Activated CD4-positive, alpha-beta T cell treated with anti-CD3 and anti-CD28 coated beads, Interleukin-2, amount 10 ng/mL, durations not matched to agents 7 days and 5 days (primary cell): ENCODE measurements around the gene MDFI. TPM values are rescaled to one million over a fixed set of nuclear protein-coding genes. Genes with fewer than 3 reads are reported as not detected.

Experiments used
- CTCF ChIA-PET: fragments of 350-600 bp; sonication (Branson Sonifier 250); formaldehyde crosslinking; loops from one replicate; lab custom pipeline; 2021; ENCODE audit warnings: antibody characterized with exemption; lab: Charles Lee
- POLR2A ChIA-PET: fragments of 350-600 bp; sonication (Branson Sonifier 250); formaldehyde crosslinking; loops from one replicate; lab custom pipeline; 2021; ENCODE audit warnings: antibody characterized with exemption; lab: Charles Lee
- DNase-seq: peaks from one replicate; pipeline ENCODE4 v3.0.0-alpha.2; 2020
- H3K27ac Mint-ChIP-seq: one replicate; pipeline ENCODE4 v1.8.0; 2021; ENCODE audit warnings: mild to moderate bottlenecking, moderate library complexity, mixed read lengths
- H3K27me3 Mint-ChIP-seq: one replicate; pipeline ENCODE4 v1.8.0; 2021; ENCODE audit warnings: mixed read lengths
- H3K36me3 Mint-ChIP-seq: one replicate; pipeline ENCODE4 v1.8.0; 2021; ENCODE audit warnings: low read depth, mixed read lengths
- H3K4me1 Mint-ChIP-seq: one replicate; pipeline ENCODE4 v1.8.0; 2021; ENCODE audit warnings: mixed read lengths
- H3K4me3 Mint-ChIP-seq: one replicate; pipeline ENCODE4 v1.8.0; 2021; ENCODE audit warnings: mild to moderate bottlenecking, moderate library complexity, mixed read lengths
- H3K9me3 Mint-ChIP-seq: one replicate; pipeline ENCODE4 v1.8.0; 2021; ENCODE audit warnings: mixed read lengths
- total RNA-seq, 2 experiments: library from RNA; stranded (reverse); gene quantifications; one replicate each; pipeline ENCODE4 v1.2.3, GENCODE V29; 2021

Gene MDFI
- total RNA-seq, 2 experiments from 2014 or later, result not detected

DNA sequence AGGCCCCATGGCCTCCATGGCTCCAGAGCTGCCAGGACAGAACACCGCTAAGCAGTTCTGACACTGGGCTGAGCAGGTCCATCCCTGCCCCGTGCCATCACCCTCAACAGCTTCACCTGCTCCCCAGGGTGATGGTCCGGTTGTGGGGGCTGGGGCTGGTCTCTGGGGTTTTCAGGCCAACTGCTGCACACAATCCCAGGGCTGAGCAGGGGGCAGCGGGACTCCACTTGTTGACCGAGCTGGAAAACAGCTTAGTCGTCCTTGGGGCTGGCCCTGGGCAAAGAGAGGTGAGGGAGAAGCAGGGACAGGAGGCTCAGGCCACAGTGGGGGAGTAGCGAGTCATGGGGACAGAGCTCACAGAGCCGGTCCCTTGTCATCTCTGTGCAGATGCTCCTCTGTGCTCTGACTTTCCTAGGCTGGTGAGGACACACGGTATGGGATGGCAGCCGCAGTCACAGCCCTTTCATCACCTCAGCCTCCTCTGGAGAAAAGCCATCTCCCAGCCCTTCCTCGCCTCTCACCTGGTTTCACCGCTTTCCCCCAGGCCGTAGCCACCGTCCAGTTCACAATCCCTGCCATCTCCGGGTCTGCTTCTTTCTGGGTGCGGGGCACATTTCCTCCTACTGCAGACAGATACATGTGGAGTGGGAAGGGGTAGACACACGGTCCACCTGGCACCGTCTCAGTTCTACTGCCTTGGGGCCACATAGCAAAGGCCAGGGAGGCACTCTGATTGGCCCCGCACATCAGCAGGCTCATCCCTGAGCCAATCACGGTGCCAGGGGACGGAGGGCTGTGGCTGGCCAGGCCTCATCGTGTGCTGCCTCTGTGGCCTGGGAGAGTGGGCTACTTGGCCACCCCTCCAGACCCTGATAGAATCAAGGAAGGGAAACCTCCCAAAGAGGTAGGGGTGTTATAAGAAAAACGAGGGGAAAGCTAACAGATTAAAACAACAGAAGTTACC is 19.1 kb downstream of the MDFI start:
- H3K27me3 Mint-ChIP-seq, result peaks cover 21% of the 10 kb centered on the region
- no peak for DNase-seq
- CTCF ChIA-PET, result no interaction called here

DNA sequence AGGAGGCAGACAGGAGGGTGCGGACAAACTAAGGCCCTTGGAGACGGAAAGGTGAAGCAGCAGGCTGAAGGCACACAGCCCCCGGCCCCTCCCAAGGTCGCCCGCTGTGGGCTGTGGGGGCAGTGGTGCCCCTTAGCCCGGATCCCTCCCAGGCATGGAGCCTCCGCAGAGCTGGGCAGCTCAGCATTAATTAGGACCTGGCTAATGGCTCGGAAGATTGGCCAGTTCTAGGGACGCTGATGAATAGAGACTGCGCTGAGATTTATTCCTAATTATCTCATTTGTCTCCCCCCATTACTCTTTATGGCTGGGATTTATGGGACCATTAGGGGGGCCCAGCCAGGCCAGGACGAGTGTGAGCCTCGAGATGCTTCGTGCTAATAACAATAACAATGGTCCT is 20.4 kb downstream of the MDFI start:
- Mint-ChIP-seq H3K4me1 (no peaks in the 10 kb centered on the region), H3K27me3 (peaks cover 28% of the 10 kb centered on the region), H3K4me3 (no peak overlapping the region), H3K27ac (no peak overlapping the region), H3K9me3 (no peaks in the 10 kb centered on the region), H3K36me3 (no peaks in the 10 kb centered on the region)
- CTCF ChIA-PET, result interaction anchor here (1.5 kb wide), 1 partner anchor 56 kb away, joined by 4 read pairs; no protein-coding TSS in a partner anchor
- DNase-seq, result no peak
- POLR2A ChIA-PET, result no interaction called here

More for the DNA sequence above, 19.1 kb downstream of the MDFI start:
- no peaks in the 10 kb centered on the region for H3K4me1 Mint-ChIP-seq
- H3K9me3 Mint-ChIP-seq, result no peaks in the 10 kb centered on the region
- H3K36me3 Mint-ChIP-seq, result no peaks in the 10 kb centered on the region
- H3K27ac Mint-ChIP-seq, result no peak overlapping the region
- H3K4me3 Mint-ChIP-seq, result no peak overlapping the region
- POLR2A ChIA-PET, result no interaction called here

DNA sequence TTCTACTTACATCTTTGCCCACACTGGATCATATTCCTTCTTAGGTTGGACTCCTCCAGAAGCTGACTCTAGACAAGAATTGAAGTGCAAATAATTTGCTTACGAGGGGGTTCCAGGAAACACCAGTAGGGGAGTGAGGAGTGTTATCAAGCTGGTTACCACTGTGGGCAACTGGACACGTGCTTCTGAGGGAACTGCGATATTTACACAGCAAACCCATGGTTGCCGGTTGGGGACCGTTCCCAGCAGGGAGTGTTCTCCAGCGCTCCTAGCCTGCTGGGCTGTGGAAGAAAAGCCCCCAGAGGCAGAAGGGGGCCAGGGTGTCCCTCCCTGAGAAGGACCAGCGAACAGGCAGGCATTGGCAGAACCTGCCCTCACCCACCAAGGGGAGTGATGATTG is 21.7 kb downstream of the MDFI start:
- DNase-seq, result no peak
- Mint-ChIP-seq H3K4me3 (no peak overlapping the region), H3K9me3 (no peaks in the 10 kb centered on the region), H3K27me3 (peaks cover 31% of the 10 kb centered on the region), H3K36me3 (no peaks in the 10 kb centered on the region), H3K4me1 (no peaks in the 10 kb centered on the region), H3K27ac (no peak overlapping the region)
- POLR2A ChIA-PET, result no interaction called here
- CTCF ChIA-PET, result no interaction called here

DNA sequence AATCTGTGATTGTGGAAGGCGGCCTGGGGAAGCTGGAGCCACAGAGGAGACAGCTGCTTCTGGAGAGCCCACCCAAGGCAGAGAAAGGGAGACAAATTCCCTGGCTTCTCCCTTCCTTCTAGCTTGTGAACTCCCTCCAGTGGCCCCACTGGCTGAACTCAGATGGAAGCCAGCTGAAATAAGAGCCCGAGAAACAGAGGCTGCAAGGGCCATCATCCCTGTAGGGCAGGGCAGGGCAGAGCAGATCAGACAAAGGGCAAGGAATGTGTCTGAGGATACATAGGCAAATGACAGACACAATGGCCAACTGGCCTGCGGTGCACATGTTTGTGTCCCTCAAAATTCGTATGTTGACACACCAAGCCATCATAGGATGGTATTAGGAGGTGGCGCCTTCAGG is 25.3 kb downstream of the MDFI start:
- H3K36me3 Mint-ChIP-seq, result no peaks in the 10 kb centered on the region
- no peaks in the 10 kb centered on the region for H3K4me1 Mint-ChIP-seq
- POLR2A ChIA-PET, result no interaction called here

DNA sequence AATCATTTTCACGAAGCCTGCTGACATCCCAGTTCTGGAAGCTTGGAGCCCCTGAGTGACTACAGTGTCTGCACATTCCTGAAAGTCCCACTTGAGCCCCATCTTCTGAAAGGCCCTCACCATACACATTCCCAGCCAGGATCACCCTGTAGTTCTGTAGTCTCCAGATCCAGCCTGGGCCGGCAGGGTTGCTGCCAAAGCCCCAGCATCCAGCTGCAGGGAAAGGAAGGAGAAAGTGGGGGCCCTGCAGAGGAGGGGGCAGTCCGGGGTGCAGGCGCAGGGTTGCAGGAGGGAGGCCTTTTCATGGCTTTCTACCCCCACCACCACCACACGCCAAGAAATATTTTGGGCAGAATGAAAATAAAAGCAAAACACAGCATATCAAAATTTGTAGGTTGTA is 26.0 kb downstream of the MDFI start:
- Mint-ChIP-seq H3K36me3 (no peaks in the 10 kb centered on the region), H3K4me1 (no peaks in the 10 kb centered on the region), H3K27ac (no peak overlapping the region), H3K9me3 (no peaks in the 10 kb centered on the region), H3K4me3 (no peak overlapping the region), H3K27me3 (peaks cover 42% of the 10 kb centered on the region)
- DNase-seq, result no peak
- ChIA-PET CTCF (no interaction called here), POLR2A (no interaction called here)

More for the DNA sequence above, 25.3 kb downstream of the MDFI start:
- no peak for DNase-seq
- H3K9me3 Mint-ChIP-seq, result no peaks in the 10 kb centered on the region
- CTCF ChIA-PET, result no interaction called here
- H3K27me3 Mint-ChIP-seq, result peaks cover 38% of the 10 kb centered on the region
- no peak overlapping the region for H3K4me3 Mint-ChIP-seq
- H3K27ac Mint-ChIP-seq, result no peak overlapping the region

DNA sequence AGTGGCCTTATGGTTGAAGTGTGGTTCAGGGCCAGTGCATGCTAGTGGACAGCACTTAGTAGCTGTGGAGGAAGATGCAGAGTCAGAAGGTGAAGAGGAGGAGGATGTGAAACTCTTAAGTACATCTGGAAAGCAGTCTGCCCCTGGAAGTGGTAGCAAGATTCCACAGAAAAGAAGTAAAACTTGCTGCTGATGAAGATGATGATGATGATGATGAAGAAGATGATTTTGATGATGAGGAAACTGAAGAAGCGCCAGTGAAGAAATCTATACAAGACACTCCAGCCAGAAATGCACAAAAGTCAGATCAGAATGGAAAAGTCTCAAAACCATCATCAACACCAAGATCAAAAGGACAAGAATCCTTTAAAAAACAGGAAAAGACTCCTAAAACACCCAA is 28.9 kb downstream of the MDFI start:
- H3K4me3 Mint-ChIP-seq, result no peak overlapping the region
- peaks cover 45% of the 10 kb centered on the region for H3K27me3 Mint-ChIP-seq
- H3K9me3 Mint-ChIP-seq, result no peaks in the 10 kb centered on the region
- H3K36me3 Mint-ChIP-seq, result no peaks in the 10 kb centered on the region
- H3K4me1 Mint-ChIP-seq, result no peaks in the 10 kb centered on the region
- ChIA-PET POLR2A (no interaction called here), CTCF (no interaction called here)
- DNase-seq, result no peak
- H3K27ac Mint-ChIP-seq, result no peak overlapping the region

DNA sequence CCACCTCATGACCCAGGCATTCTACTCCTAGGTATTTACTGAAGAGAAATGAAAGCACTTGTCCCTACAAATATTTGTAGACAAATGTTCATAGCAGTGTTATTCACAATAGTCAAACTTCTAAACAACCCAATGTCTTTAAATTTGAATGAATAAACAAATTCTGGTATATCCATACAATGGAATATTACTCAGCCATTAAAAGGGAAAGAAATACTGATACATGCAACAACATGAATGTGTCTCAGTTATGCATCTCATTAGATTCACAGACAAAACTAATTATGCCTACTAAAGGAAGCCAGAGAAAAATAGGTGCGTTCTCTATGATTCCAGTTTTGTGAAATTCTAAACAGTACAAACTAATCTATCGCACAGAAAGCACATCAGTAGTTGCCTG is 30.7 kb downstream of the MDFI start:
- Mint-ChIP-seq H3K36me3 (no peaks in the 10 kb centered on the region), H3K9me3 (no peaks in the 10 kb centered on the region), H3K4me1 (no peaks in the 10 kb centered on the region), H3K4me3 (no peak overlapping the region), H3K27ac (no peak overlapping the region), H3K27me3 (peaks cover 36% of the 10 kb centered on the region)
- CTCF ChIA-PET, result no interaction called here
- no peak for DNase-seq
- POLR2A ChIA-PET, result no interaction called here

DNA sequence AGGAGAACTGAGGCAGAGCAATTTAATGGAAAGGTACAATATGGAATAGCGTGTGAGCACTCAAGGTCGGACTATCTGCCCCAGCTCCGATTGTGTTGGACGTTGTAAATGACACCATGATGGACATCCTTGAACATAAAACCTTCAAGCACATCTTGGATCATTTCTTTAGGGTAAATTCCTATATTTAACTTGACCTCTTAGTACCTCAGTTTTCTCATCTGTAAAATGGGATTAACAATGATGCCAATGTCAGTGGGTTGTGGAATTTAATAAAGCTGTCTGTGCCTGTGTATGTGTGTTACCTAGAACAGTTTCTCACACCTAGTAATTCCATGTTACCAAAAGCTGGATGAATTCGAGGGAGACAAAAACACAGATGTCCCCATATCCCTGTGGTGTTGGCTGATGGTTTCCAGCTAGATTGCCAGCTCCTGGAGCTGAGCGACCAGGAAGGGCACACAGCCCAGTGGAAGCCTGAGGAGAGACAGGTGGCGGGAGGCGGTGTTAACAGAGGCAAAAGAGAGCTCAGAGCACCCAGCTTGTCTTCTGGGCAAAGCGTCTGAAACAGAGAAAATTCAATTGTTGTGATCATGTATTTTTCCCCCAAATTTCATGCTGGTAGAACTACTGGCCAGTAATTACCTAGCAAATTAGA is 32.6 kb downstream of the MDFI start:
- DNase-seq, result no peak
- no peak overlapping the region for H3K27ac Mint-ChIP-seq
- no peak overlapping the region for H3K4me3 Mint-ChIP-seq
- H3K27me3 Mint-ChIP-seq, result peaks cover 34% of the 10 kb centered on the region
- H3K4me1 Mint-ChIP-seq, result no peaks in the 10 kb centered on the region
- CTCF ChIA-PET, result no interaction called here
- H3K36me3 Mint-ChIP-seq, result no peaks in the 10 kb centered on the region
- no peaks in the 10 kb centered on the region for H3K9me3 Mint-ChIP-seq
- POLR2A ChIA-PET, result no interaction called here

DNA sequence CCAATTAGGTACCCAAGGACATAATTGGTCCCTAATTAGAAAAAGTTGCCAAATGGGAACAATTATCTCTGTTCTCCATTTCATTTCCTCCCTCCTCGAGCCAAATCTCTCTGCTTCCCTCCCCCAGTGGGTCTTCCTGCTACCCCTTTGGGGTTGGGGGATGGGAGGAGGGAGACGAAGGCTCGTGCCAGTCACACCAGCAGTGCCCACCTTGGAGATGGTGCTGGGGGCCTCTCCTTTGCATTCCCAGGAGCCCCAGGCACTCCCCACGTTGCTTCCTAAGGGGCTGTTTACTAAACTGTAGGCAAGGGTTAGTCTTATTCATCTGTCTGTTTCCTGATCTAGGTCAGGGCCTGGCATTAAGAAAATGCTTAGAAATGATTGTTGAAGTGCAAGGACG is 33.1 kb downstream of the MDFI start:
- DNase-seq, result no peak
- no peak overlapping the region for H3K4me3 Mint-ChIP-seq
- no peaks in the 10 kb centered on the region for H3K9me3 Mint-ChIP-seq
- H3K27ac Mint-ChIP-seq, result no peak overlapping the region
- ChIA-PET POLR2A (no interaction called here), CTCF (interaction anchor here (1.8 kb wide), 1 partner anchor 12 kb away, joined by 4 read pairs; no protein-coding TSS in a partner anchor)
- no peaks in the 10 kb centered on the region for H3K36me3 Mint-ChIP-seq
- no peaks in the 10 kb centered on the region for H3K4me1 Mint-ChIP-seq
- H3K27me3 Mint-ChIP-seq, result peaks cover 34% of the 10 kb centered on the region

DNA sequence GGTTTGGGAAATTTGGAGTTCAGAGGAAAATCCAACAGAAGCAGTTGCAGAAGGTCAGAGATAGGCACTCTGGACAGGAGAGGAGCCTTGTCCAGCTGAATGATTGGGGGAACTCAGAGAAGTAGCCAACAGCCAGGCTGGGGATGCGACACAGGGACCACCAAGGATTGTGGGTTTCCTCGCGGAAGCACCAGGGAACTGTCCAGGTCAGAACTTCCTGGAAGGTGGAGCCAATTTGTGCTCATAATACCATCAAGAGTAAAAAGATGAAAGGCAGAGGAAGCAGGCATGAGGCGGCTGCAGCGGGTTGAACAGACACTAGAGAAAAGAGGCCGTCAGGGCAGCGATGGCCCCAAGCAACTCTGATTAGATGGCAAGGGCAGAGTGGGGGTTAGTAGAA is 33.7 kb downstream of the MDFI start:
- H3K36me3 Mint-ChIP-seq, result no peaks in the 10 kb centered on the region
- DNase-seq, result no peak
- peaks cover 30% of the 10 kb centered on the region for H3K27me3 Mint-ChIP-seq
- H3K4me3 Mint-ChIP-seq, result no peak overlapping the region
- POLR2A ChIA-PET, result no interaction called here
- CTCF ChIA-PET, result interaction anchor here (1.8 kb wide), 1 partner anchor 11 kb away, joined by 4 read pairs; no protein-coding TSS in a partner anchor
- H3K4me1 Mint-ChIP-seq, result no peaks in the 10 kb centered on the region
- H3K27ac Mint-ChIP-seq, result no peak overlapping the region
- no peaks in the 10 kb centered on the region for H3K9me3 Mint-ChIP-seq

DNA sequence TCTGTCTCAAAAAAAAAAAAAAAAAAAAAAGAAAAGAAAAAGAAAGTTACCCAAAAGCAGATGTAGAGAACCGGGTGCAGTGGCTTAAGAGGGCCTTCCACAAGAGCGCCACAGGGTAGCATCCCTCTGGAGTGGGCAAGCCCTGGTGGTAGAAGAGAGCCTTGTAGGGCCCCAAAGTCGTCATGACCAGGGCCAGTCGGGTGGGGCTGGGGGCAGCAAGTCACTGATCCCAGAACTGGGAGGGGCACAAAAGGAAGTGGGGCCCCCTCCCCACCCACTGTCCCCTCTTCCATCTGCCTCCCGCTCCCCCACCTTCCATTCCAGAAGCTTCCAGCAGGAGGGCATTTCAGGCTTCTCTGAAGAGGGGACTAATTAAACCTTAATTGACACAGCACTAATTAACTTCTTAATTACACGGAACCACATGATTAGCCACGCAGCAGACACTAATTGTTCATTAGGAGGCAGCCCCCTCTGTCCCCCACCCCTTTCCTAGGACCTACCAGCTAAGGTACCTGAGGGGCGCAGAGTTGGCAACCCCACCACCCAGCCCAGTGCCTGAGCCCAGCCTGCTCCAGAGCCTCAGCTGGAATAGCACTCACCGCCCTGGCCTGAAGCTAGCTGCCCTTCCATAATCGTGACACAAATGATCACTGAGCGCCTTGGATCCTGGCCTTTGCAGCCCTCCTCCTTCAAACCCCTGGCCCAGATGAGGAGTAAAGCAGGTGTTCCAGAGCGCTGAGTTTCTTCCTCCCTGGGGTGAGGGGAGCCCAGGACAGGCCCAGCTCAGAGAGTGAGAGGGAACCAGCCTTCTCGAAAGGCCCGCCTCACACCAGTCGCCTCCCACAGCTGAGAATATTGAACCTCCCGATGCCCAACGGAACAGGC is 34.8 kb downstream of the MDFI start:
- DNase-seq, result no peak
- ChIA-PET CTCF (interaction anchor here (1.4 to 1.8 kb wide), 2 partner anchors 10 to 27 kb away, joined by 3 to 4 read pairs; no protein-coding TSS in a partner anchor), POLR2A (no interaction called here)
- no peaks in the 10 kb centered on the region for H3K9me3 Mint-ChIP-seq
- H3K4me3 Mint-ChIP-seq, result no peak overlapping the region
- peaks cover 23% of the 10 kb centered on the region for H3K27me3 Mint-ChIP-seq
- H3K36me3 Mint-ChIP-seq, result no peaks in the 10 kb centered on the region
- no peak overlapping the region for H3K27ac Mint-ChIP-seq
- H3K4me1 Mint-ChIP-seq, result no peaks in the 10 kb centered on the region

DNA sequence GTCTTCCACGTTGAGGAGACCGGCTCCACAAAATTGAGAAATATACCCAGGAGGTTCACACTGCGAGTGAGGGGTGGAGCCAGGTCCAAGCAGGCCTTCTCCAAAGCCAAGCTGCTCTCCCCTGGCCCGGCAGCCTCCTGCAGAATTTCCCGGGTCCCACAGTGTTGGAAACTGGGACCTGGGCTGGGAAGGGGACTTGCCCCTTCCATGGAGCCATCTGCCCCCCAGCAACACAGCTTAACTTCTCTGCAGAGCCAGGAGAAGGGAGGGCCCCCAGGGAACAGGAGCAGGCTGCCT is 35.4 kb downstream of the MDFI start:
- Mint-ChIP-seq H3K27ac (no peak overlapping the region), H3K4me3 (no peak overlapping the region), H3K9me3 (no peaks in the 10 kb centered on the region), H3K4me1 (no peaks in the 10 kb centered on the region), H3K27me3 (peaks cover 21% of the 10 kb centered on the region), H3K36me3 (no peaks in the 10 kb centered on the region)
- ChIA-PET CTCF (interaction anchor here (1.4 kb wide), 1 partner anchor 27 kb away, joined by 3 read pairs; no protein-coding TSS in a partner anchor), POLR2A (no interaction called here)
- DNase-seq, result no peak
